HG03060 (cell line): ENCODE measurements around the gene MRPS6.

Source experiments
- ATAC-seq: cut with Tn5 transposase; IDR thresholded peaks from one replicate; pipeline ENCODE4 v1.9.1; 2021; ENCODE audit warnings: low read depth, moderate number of reproducible peaks; ENCODE audit not compliant: unreplicated experiment

The MRPS6 gene

DNA sequence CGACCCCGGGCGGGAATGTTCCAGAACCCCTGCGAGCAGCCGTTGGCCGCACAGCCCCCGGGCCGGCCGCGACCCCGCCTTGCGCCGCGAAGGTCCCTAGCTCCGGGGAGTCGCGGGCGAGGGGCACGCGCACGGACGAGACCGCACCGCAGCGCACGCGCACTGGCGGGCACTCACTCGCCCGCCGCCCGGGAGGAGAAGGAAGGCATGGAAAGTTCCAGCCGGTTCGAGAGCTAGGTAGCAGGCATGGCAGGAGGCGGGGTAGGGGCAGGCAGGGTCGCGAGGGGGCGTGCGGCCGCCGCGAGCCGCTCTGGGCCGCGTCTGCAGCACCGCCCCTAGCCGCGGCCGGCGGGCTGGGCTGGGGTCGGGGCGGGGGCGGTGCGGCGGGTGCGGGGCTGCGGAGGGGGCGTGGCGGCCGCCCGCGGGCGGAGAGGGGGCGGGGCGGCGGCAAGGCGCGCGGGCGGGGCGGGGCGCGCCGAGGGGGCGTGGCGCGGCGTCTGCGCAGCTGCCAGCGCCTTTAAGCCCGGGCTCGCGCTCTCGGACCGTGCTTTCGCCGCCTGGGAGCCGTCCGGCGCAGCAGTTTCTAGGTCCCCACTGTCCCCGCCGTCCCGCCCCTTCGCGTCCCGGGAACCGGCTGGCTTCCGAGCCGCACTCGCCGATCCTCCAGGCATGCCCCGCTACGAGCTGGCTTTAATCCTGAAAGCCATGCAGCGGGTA lies at the start of gene MRPS6, which contains the start of gene SLC5A3:
TSS of gene MRPS6 (plus strand) at position 547 of the 717 bp plus-strand sequence. CDS start at position 670, 123 bp downstream.
TSS of gene SLC5A3 (plus strand) at position 547 of the 717 bp plus-strand sequence. CDS start 21,621 bp downstream, outside the sequence.
- no peak for ATAC-seq

DNA sequence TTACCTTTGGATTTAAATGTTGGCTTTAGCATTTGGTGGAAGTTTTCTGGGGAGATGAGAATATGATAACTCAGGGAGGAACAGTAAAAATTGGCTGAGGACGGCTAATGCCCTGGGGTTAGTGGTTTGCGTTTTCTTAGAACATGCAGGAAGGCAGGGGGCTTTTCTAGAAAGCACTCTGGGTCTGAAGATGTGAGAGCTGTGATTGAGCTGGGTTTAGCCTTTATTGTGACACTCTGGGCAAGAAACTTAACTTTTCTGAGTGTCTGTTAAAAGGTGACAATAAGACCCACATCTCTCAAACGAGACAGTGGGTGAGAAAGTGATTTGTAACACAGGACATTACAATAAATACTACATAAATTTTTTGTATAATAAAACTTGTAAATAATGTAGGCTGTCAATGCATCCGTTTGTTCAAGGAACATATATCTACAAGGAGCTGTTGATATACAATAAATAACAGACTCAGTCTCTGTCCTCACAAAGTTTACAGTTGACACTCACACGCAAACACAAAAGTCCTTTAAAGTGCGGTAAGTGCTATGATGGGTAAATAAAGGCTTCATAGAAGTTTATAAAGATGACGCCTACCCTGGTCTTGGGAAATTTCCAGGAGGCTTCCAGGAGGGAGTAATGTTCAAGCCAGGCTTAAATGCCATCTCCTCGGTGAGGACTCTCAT lies 49.5 kb upstream of the MRPS6 start:
- ATAC-seq: no peak

DNA sequence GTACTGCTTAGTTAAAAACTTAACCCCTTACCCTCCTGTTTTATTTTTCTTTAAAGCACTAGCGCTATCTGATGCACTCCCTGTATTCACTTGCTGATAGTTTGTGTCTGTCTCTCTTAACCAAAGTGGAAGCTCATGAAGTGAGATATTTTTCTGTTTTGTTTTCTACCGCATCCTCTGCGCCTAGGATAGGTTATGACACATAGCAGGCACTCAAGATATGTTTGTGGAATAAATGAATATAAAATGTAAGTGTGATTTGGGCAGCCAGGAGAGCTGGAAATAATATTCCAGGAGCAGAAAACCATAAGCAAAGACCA lies 49.0 kb upstream of the MRPS6 start:
- ATAC-seq: no peak

DNA sequence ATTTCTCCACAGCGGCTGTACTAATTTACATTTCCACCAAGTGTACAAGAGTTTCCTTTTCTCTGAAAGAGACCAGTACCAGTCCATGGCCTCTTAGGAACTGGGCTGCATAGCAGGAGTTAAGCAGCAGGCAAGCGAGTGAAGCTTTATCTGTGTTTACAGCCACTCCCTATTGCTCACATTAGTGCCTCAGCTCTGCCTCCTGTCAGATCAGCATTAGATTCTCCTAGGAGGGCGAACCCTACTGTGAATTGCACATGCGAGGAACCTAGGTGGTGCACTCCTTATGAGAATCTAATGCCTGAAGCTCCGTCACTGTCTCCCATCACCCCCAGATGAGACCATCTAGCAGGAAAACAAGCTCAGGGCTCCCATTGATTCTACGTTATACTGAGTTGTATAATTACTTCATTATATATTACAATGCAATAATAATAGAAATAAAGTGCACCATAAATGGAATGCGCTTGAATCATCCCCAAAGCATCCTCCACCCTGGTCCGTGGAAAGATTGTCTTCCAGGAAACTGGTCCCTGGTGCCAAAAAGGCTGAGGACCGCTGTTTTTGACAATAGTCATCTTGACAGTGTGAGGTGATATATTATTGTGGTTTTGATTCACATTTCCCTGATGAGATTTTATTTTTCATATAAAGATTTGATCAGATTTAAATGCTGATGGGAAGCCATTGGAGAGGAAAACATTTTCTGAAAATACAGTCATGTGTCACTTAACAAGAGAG lies 45.5 kb upstream of the MRPS6 start:
- ATAC-seq: no peak

DNA sequence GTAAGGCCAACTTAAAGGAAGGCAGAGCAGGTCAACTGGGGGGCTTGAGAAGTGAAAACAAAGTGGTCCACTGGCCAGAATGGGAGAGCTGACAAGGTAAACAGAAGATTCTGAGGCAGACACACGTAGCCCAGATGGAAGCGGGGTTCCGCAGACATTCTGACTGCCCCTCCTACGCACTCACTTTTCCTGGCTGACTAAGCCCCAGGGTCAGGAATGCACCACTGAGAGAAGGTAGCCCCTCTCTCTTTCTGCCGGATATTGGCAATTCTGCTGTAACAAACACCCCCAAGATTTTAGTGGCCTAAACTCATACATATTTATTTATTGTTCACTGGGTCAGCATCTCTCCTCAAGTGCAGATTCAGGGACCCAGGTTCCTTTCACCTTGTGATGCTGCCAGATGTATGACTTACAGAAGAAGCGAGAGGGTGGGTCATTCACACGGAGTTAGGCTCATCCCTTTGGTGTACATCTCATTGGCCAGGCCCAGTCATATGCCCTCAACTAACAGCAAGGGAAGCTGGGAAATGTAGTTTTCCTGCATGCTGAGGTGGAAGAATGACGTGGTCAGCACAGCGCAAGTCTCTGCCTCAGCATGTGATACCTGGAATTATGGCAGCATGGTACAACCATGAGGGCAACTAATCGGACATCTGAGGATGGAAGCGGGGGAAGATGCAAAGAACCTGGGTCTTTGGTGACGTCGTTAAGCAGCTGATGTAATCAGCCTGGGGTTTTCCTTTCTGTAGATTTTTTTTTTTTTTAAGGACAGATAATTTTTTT lies 43.4 kb upstream of the MRPS6 start:
- peak; percentile 87 for ATAC-seq

DNA sequence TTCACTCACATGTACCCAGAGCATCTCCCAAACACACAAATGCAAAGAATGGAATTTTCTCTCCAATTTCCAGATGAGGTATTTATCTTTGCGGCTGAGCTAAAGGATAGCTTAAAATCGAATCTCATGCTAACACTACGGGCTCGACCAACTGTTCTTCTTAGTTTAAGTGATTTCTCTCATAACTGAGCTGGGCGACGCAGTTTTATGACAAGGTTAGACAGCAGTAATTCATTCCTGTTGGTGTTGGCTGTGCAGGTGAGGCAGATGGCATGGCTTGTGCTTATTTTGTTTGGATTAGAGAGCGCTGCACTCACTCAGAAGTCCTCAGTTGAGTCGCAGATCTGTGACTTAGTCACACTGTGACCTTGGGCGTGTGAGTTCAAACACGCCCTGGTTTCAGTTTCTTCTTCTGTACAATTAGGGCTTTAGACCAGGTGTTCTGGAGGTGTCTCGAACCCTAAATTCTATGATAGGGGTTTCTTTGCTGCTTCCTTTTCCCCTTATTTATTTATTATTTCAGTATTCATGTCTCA lies 41.5 kb upstream of the MRPS6 start:
- ATAC-seq: no peak

DNA sequence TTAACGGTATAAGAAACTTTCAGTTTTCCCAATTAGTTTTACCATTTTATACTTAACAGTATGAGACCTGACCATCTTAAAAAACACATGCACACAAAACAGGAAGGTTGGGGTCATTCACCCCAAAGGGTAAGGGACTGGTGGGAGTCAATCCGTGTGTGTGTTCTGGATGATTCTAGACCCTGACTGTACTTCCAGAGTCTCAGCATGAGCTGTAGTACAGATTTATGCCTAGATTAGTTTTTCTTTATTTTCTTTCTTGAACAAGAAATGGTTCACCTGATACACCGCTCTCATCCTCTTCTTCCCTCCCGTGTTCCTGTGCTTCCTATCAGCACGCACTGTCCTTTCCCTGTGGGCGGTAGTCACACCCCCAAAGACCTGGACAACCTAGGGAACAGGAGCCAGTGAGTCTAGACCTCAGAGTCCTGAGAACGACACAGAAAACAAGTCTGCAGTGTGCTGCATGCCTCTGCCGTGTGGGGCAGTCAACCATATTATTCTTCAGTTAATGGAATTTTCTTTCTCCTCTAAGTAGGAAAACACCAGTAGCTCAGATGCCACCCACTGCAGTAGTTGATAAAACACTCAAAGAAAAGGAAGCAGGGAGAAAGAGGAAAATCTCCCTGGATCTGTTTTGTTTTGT lies 38.9 kb upstream of the MRPS6 start:
- no peak for ATAC-seq

DNA sequence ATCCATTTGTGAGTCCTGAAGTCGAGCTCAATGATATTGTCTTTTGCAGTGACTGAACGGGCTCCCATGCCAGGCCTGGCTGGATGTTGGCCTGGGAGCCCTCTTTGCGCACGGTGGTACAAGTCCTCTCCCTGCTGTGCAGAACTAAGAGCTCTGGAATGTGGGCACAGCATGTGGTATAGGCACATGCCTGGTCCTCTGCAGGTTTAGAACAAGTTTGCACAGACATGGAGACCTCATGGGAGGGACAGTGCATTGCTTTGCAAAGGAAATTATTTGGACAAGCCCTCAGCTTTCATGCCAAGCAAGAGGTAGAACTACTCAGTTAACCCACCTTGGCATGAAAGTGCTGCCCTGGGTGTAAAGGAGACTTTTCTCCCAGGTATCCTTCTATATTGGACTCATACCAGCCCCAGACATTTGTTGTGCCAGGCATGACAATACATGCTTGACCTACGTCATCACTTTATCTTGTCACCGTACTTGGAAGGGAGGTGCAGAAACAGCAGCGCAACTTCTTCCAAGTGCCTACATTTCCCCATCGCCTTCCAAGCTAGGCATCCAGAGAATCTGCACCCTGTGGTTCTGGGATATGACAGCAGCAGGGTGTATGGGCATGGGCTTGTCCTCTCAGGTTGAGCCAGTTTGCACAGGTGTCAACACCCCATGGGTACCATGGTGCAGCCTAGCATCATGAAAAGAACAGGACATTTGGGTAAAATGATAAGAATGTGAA lies 37.6 kb upstream of the MRPS6 start:
- ATAC-seq: no peak

DNA sequence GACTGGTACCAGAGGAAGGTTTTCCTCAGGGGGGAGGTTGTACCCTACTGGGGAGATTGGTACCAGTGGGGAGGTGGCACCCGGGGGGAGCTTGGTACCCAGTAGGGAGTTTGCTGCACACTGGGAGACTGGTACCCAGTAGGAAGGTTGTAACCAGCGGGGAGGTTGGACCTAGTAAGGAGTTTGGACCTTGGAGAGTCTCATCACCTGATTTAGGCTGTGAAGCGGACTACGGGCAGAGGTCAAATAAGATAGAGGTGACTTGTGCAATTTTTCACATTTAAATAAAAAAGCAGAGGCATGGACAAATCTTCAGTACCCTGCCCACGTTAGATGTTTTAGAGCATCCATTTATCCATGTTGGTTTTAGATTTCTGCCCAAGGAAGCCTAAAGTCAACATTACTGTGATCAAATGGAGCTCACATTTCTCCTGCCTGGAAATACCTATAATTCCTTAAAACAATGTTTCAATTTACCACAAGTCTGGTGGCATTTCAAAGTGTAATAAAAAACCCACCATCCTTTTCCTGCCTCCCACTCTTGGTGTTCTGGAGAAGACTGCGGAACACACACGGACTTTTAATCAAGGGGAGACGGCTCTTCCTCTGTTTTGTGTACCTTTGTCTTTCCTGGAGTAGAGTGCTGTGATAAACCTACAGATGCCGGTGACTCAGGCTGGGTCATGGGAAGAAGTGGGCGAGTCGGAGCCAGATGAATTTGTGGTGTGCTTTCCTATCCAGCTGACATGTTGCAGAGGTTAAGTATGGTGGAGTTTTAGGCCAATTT lies 36.2 kb upstream of the MRPS6 start:
- ATAC-seq: no peak

DNA sequence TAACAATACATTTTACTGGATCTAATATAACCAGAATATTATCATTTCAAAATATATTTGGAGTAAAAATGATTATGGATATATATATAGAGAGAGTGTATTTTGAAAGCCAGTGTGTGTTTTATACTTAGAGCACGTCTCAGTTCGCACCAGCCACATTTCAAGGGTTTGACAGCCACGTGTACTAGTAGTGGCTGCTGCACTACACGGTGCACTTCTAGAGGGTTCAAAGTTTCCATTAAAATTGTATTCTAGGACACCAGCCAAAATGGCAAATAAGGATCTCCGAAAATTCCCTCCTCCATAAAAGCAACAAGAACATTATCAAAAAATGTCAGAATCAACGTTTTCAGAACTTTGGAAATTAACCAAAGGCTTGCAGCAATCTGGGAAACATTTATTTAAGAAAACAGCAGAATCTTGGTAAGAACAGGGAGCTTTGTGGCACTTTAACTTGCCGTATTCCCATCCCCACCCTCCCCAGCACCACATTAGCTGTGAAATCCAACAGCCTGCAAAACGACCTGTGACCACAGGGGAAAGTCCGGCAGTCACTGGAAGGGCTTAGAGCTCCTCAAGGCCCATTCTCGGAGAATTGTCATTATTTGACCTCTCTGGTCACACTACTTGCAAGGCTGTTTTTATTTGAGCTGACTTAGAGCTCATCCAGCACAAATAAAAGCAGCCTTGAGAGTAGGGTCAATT lies 33.5 kb upstream of the MRPS6 start:
- ATAC-seq: no peak

DNA sequence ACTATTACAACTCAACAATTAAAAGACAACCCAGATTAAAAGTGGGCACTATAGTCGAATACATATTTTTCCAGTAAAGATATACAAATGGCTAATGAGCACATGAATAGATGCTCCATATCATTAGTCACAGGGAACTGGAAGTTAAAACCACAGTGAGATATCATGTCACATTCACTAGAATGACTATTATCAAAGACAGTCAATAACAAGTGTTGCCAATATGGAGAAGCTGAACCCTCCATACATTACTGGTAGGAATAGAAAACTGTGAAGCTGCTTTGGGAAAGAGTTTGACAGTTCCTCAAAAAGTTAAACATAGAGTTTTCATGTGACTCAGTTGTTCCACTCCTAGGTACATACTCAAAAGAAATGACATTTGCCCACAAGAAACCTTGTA lies 30.6 kb upstream of the MRPS6 start:
- ATAC-seq: no peak

DNA sequence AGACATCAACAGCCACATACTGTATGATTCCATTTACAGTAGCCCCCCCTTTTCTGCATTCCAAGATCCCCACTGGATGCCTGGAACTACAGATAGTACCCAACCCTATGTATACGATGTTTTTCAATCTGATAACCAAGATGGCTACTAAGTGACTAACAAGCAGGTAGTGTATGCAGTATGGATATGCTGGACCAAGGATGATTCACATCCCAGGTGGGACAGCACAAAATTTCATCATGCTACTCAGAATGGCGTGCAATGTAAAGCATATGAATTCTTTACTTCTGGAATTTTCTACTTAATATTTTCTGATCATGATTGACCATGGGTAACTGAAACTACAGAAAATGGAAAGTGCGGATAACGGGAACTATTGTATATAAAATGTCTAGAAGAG lies 30.0 kb upstream of the MRPS6 start:
- no peak for ATAC-seq

DNA sequence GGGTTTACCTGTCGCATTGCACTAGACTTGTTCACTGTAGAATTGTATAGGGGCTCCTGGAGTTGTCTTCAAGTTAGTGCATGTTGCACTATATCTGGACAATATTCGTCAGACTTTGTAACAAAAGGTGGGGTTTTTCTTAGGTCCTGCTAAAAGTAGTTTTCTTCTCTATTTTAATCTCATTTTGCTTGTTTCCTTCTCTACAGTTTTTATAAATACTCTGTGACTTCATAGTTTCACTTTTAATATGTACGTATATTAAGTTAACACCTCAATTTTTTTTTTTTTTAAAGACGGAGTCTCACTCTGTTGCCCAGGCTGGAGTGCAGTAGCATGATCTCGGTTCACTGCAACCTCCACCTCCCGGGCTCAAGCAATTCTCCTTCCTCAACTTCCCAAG lies 26.5 kb upstream of the MRPS6 start:
- ATAC-seq: peak; percentile 67

DNA sequence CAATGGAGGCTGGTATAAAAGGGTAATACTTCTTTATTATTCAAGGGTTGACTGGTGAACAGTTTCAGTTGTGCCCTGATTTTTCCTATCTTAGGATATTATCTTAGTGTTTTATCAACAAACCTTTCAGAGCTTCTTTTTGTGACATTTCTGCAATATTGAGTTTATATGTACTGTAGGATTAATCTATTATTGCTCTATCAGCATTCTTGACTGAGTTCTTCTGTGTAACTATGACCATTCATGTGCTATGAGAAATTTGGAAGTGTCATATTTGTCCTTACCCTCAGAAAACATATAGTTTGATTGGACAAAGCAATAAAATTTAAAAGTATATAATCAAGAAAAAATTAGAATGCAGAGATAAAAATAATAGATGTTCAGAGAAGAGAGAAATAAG lies 25.5 kb upstream of the MRPS6 start:
- no peak for ATAC-seq

DNA sequence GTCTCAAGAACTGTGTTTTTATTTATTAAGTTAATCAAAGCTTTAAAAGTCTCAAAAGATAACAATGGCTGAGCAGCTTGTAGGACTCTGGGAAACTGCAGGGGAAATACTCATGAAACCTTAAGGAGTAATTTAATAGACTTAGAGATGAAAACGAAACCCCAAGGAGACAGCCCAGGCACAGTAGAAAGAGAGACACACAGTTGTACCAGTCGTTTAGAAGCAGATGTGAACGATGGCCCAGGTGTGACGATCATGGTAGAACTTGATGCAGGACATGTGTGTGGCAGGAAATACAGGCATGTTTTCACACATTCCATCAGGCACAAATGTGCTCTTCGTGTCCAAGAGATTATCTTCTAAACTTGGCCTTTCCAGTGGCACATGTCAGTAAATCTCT lies 21.2 kb upstream of the MRPS6 start:
- no peak for ATAC-seq

DNA sequence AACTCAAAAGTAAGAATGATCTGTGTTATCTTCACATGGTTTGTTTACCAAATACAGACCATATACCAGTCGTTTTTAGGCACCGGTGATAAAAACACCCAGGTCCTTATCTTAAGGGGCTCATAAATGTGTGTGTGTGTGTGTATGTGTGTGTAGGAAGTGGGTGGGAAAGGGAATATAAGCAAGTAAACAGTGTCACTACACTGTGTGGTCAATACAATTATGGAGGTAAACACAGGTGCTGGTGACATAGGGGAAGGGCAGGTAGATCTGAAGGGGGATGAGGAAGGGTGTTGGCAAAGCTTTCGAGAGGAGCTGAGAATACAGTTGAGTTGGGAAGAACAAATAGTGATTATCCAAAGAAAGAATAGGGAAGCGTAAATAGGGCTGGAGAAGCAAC lies 19.1 kb upstream of the MRPS6 start:
- ATAC-seq: no peak

DNA sequence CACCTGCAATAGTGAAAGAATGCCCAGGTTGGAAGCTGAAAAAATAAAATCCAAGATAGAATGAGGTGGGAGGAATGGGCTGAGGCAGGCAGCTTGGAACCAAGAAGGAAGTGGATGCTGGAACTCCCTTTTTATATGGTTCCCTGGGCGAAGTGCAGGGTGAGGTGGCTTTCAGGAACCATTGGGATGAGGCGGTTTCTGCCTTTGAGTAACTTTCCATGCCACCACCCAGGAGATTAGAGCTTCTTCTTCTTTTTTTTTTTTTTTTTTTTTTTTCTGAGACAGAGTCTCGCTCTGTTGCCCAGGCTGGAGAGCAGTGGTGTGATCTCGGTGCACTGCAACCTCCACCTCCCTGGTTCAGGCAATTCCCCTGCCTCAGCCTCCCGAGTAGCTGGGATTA lies 17.8 kb upstream of the MRPS6 start:
- ATAC-seq: no peak

DNA sequence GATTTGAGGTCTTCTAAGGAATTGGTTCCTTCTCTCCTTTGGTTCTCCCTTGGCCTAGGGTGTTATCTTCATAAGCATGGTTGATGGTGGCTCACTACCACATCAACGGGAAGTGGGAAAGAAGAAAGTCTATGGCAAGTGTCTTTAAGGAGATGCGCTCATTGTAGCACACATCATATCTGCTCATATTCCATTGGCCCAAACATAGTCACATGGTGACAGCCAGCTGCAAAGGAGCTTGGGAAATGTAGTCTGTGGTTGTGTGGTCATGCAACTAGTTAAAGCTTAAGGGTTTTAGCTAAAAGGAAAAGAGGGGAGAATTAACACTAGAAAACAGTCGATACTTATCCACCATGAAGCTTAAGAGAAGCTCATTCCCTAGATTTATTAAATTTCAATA lies 11.4 kb upstream of the MRPS6 start:
- ATAC-seq: no peak
